GM23248 (cell line): ENCODE results near the gene MYO1D.

Experiments used
- EZH2 ChIP-seq: fragments of 200-600 bp; sonication (generic); IDR thresholded peaks from 2 replicates; pipeline ENCODE4 v1.6.1; 2018; ENCODE audit warnings: antibody characterized with exemption, mild to moderate bottlenecking; ENCODE audit not compliant: insufficient read depth, poor library complexity, severe bottlenecking
- EZH2phosphoT487 ChIP-seq: fragments of 200-600 bp; sonication (generic); IDR thresholded peaks from 2 replicates; pipeline ENCODE4 v1.6.1; 2018; ENCODE audit warnings: antibody characterized with exemption, moderate library complexity, mild to moderate bottlenecking, low read depth; ENCODE audit not compliant: insufficient read depth

- TF ChIP-seq EZH2phosphoT487 (no peak), EZH2 (no peak)
Observed at GRCh38 chr17:32699247-32699646, 177.7 kb downstream of the MYO1D start.
